Testis (tissue), 3 donors: ENCODE data around the gene GPR17. TPM values are rescaled to one million over a fixed set of nuclear protein-coding genes. Genes with fewer than 3 reads are reported as not detected.

ENCODE experiments used
- DNase-seq: peaks from one replicate; pipeline ENCODE4 v3.0.0-alpha.2; 2019
- H3K27ac ChIP-seq, 2 donors: fragments of 200-600 bp; sonication (generic); one replicate each; pipeline ENCODE4 v1.5.1; 2019
- H3K27me3 ChIP-seq: fragments of 200-600 bp; sonication (generic); one replicate; pipeline ENCODE4 v1.5.1; 2019
- H3K36me3 ChIP-seq: fragments of 200-600 bp; sonication (generic); one replicate; pipeline ENCODE4 v1.5.1; 2017; ENCODE audit warnings: low read depth; ENCODE audit errors: missing control alignments
- H3K4me1 ChIP-seq: fragments of 200-600 bp; sonication (generic); one replicate; pipeline ENCODE4 v1.5.1; 2019
- H3K4me3 ChIP-seq, 2 donors: fragments of 200-600 bp; sonication (generic); one replicate each; pipeline ENCODE4 v1.5.1; 2017 to 2019
- H3K9me3 ChIP-seq: fragments of 200-600 bp; sonication (generic); one replicate; pipeline ENCODE4 v1.5.1; 2017
- CTCF ChIP-seq, 3 experiments: fragments of 450-650 bp in 2 of 3; fragments of 200-600 bp in 1 of 3; sonication (generic) in 1 of 3; IDR thresholded peaks; one replicate each; pipeline ENCODE4 v1.5.1; 2016 to 2019; ENCODE audit warnings: antibody characterized with exemption in 3 of 3, mild to moderate bottlenecking in 2 of 3, moderate library complexity in 1 of 3
- POLR2A ChIP-seq: fragments of 450-650 bp; IDR thresholded peaks from one replicate; pipeline ENCODE4 v1.6.1; 2017; ENCODE audit warnings: antibody characterized with exemption, mild to moderate bottlenecking, moderate library complexity
- WGBS, 2 donors: methylation state at CpG; one replicate each; pipeline ENCODE4 v1.1.5; 2018; 5-methylcytosine and 5-hydroxymethylcytosine counted together
- intact Hi-C: fragments of 100-400 bp; cut with DNase I; formaldehyde crosslinking; loops from one replicate; pipeline ENCODE4 v1.15.1; 2023; ENCODE audit warnings: low total_unique reads
- polyA plus RNA-seq: library from polyadenylated mRNA; stranded (reverse); fragments of 350-450 nt; fragmentation: Illumina TruSeq; extraction: RNeasy Lipid Tissue Mini Kit (QIAGEN cat#74804); gene quantifications from one replicate; pipeline ENCODE4 v1.2.3, GENCODE V29; 2014; ENCODE audit warnings: low read depth, low replicate concordance; ENCODE audit not compliant: insufficient read depth
- total RNA-seq, 2 donors: library from RNA; depleted of rRNA; stranded (reverse); fragments of >200 nt; gene quantifications; one replicate each; pipeline ENCODE4 v1.2.3, GENCODE V29; 2016

The GPR17 gene
- total and polyA plus RNA-seq, 3 donors from 2014 or later = 0.25 to 0.29 TPM; not detected in 1

GRCh38 chr2:127701193-127701650, 55.3 kb downstream of the GPR17 start, which contains the start of gene SFT2D3:
TSS of gene SFT2D3 (plus strand) at chr2:127701497. CDS start at chr2:127701529, 32 bp downstream.
- TF ChIP-seq CTCF (IDR thresholded peaks at IDR 0.05) (no peak), POLR2A (peak; percentile 45)
- Histone ChIP-seq H3K4me1 (peaks cover 22% of the 10 kb centered on the region), H3K36me3 (no peaks in the 10 kb centered on the region), H3K9me3 (no peaks in the 10 kb centered on the region), H3K27ac (peak within 1 kb of the TSS; percentile 86 to 95), H3K4me3 (peak within 1 kb of the TSS; percentile 73 to 87), H3K27me3 (no peaks in the 10 kb centered on the region)
- intact Hi-C loops = no loop called here
- 0 to 2% methylated on average over 18 to 44 of the region's 44 CpGs for WGBS, 2 donors
- peak; percentile 95 for DNase-seq

- peak in 2 of 3 experiments; percentile 14 to 16 for TF ChIP-seq CTCF (IDR thresholded peaks at IDR 0.05)
- TF ChIP-seq POLR2A = no peak
- H3K4me3 ChIP-seq = peak overlapping the region; percentile 73 to 87
- H3K4me1 ChIP-seq = peaks cover 22% of the 10 kb centered on the region
- H3K36me3 ChIP-seq = no peaks in the 10 kb centered on the region
- no peaks in the 10 kb centered on the region for H3K27me3 ChIP-seq
- peak; percentile 78 for DNase-seq
- H3K27ac ChIP-seq = peak overlapping the region; percentile 86 to 95
- intact Hi-C loops = no loop called here
- no peaks in the 10 kb centered on the region for H3K9me3 ChIP-seq
- WGBS, 2 donors = 1 to 3% methylated on average over 4 to 108 of the region's 108 CpGs
Measured at GRCh38 chr2:127701651-127702394, 55.9 kb downstream of the GPR17 start.

Other genes with a start within 250 kb of the GPR17 start
- under 1 TPM in 1 of 2 donors, not detected in 1; 0.63 TPM for gene PROC, start 227.7 kb upstream of the GPR17 start, total RNA-seq
- not detected for gene PROC, start 227.7 kb upstream of the GPR17 start, polyA plus RNA-seq
- 10 to 100 TPM; 39.6 to 52.7 TPM for gene IWS1, start 119.7 kb upstream of the GPR17 start, total RNA-seq
- gene IWS1, start 119.7 kb upstream of the GPR17 start, polyA plus RNA-seq = 33.7 TPM
- gene MYO7B, start 110.5 kb upstream of the GPR17 start, total RNA-seq = 1 to 10 TPM; 3.6 to 5.6 TPM
- 4.2 TPM for gene MYO7B, start 110.5 kb upstream of the GPR17 start, polyA plus RNA-seq
- gene LIMS2, start 29.4 kb downstream of the GPR17 start, total RNA-seq = 10 to 100 TPM; 19.0 to 19.3 TPM
- gene LIMS2, start 29.4 kb downstream of the GPR17 start, polyA plus RNA-seq = 23.6 TPM
- gene SFT2D3, start 55.3 kb downstream of the GPR17 start, total RNA-seq = 10 to 100 TPM; 12.9 to 13.2 TPM
- gene SFT2D3, start 55.3 kb downstream of the GPR17 start, polyA plus RNA-seq = 7.4 TPM
- 10 to 100 TPM; 62.1 to 65.8 TPM for gene WDR33, start 165.0 kb downstream of the GPR17 start, total RNA-seq
- gene WDR33, start 165.0 kb downstream of the GPR17 start, polyA plus RNA-seq = 57.4 TPM
- 10 to 100 TPM; 49.1 to 75.4 TPM for gene POLR2D, start 212.0 kb downstream of the GPR17 start, total RNA-seq
- gene POLR2D, start 212.0 kb downstream of the GPR17 start, polyA plus RNA-seq = 160 TPM
- 10 to 100 TPM; 34.1 to 35.8 TPM for gene AMMECR1L, start 239.8 kb downstream of the GPR17 start, total RNA-seq
- gene AMMECR1L, start 239.8 kb downstream of the GPR17 start, polyA plus RNA-seq = 31.5 TPM